Activated CD4-positive, alpha-beta T cell treated with anti-CD3 and anti-CD28 coated beads for 36 hours (primary cell): ENCODE results near the gene MEX3D. TPM values are rescaled to one million over a fixed set of nuclear protein-coding genes. Genes with fewer than 3 reads are reported as not detected.

Experiments
- ATAC-seq: fragments of 200-7000 bp; cut with Tn5 transposase; one replicate; pipeline ENCODE4 v1.10.0; 2021; ENCODE audit warnings: mild to moderate bottlenecking, moderate library complexity
- CTCF ChIA-PET: fragments of 350-600 bp; sonication (Branson Sonifier 250); formaldehyde crosslinking; loops from one replicate; lab custom pipeline; 2021; ENCODE audit warnings: antibody characterized with exemption; lab: Charles Lee
- POLR2A ChIA-PET: fragments of 350-600 bp; sonication (Branson Sonifier 250); formaldehyde crosslinking; loops from one replicate; lab custom pipeline; 2021; ENCODE audit warnings: antibody characterized with exemption, inconsistent platforms; lab: Charles Lee
- DNase-seq: peaks from one replicate; pipeline ENCODE4 v3.0.0-alpha.2; 2020
- H3K27ac Mint-ChIP-seq: one replicate; pipeline ENCODE4 v1.8.0; 2021; ENCODE audit warnings: mixed read lengths
- H3K27me3 Mint-ChIP-seq: one replicate; pipeline ENCODE4 v1.8.0; 2021; ENCODE audit warnings: mixed read lengths
- H3K36me3 Mint-ChIP-seq: one replicate; pipeline ENCODE4 v1.8.0; 2021; ENCODE audit warnings: low read depth, mixed read lengths
- H3K4me1 Mint-ChIP-seq: one replicate; pipeline ENCODE4 v1.8.0; 2021; ENCODE audit warnings: mixed read lengths
- H3K4me3 Mint-ChIP-seq: one replicate; pipeline ENCODE4 v1.8.0; 2021; ENCODE audit warnings: mild to moderate bottlenecking, moderate library complexity, mixed read lengths
- H3K9me3 Mint-ChIP-seq: one replicate; pipeline ENCODE4 v1.8.0; 2021; ENCODE audit warnings: low read depth, mixed read lengths
- intact Hi-C, 2 experiments: fragments of 100-400 bp; cut with DNase I in 1 of 2; cut with micrococcal nuclease in 1 of 2; formaldehyde crosslinking; loops; one replicate each; pipeline versions ENCODE4 v1.14.2 to v1.15.1; 2022 to 2024; cut with DNase I, micrococcal nuclease
- total RNA-seq, 2 experiments: library from RNA; stranded (reverse); gene quantifications; one replicate each; pipeline ENCODE4 v1.2.3, GENCODE V29; 2021

Gene MEX3D
- total RNA-seq, 2 experiments from 2014 or later = 6.2 to 6.7 TPM

- Mint-ChIP-seq H3K4me3 (no peak overlapping the region), H3K36me3 (peaks cover 23% of the 10 kb centered on the region)
- intact Hi-C loops = no loop called here
Observed at GRCh38 chr19:1580382-1580781, 12.3 kb upstream of the MEX3D start.

GRCh38 chr19:1579222-1579621, 11.1 kb upstream of the MEX3D start:
- ChIA-PET POLR2A (interaction anchor here (0.7 kb wide), 1 partner anchor 29 kb away, joined by 3 read pairs; no protein-coding TSS in a partner anchor), CTCF (no interaction called here)
- ATAC-seq = no peak
- Mint-ChIP-seq H3K27me3 (no peaks in the 10 kb centered on the region), H3K27ac (no peak overlapping the region), H3K36me3 (peaks cover 18% of the 10 kb centered on the region), H3K4me3 (no peak overlapping the region), H3K9me3 (no peaks in the 10 kb centered on the region), H3K4me1 (no peaks in the 10 kb centered on the region)
- intact Hi-C loops = no loop called here
- DNase-seq = no peak

More at GRCh38 chr19:1580382-1580781, 12.3 kb upstream of the MEX3D start:
- DNase-seq = no peak
- H3K9me3 Mint-ChIP-seq = no peaks in the 10 kb centered on the region
- ChIA-PET POLR2A (no interaction called here), CTCF (no interaction called here)
- no peaks in the 10 kb centered on the region for H3K27me3 Mint-ChIP-seq
- H3K27ac Mint-ChIP-seq = no peak overlapping the region
- H3K4me1 Mint-ChIP-seq = no peaks in the 10 kb centered on the region
- ATAC-seq = no peak

DNA sequence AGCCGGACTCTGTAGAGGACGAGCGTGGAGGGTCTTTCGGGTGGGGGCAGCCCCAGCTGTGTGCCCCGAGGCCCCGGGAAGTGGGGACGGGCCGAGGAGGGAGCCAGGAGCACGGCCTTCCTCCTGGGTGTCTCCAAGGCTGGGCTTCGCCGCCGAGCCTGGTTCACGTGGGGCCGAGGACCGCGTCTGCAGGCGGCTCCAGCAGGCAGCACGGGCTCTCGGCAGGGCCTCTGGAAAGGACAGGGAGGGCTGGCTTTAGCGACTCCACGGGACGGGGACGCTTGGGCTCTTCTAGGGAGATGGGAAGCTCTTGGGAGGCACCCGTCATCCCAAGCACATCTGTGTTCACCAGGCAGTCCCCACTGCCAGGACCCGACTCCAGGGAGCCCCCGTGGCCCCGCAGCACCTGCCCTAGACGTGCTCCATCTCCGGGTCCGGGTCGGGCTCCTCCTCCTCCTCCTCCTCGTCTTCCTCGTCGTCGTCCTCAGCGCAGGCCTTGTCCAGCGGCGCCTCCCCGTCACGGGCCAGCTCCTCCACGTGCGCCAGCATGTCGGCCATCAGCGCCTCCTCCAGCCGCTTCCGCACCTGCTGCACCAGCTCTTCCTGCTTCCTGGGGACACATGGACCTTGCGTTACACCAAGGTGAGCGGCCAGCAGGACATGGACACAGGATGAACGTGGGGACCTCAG, 9.9 kb upstream of the MEX3D start:
- CTCF ChIA-PET = no interaction called here
- intact Hi-C loops = no loop called here
- ATAC-seq (no peak), DNase-seq (no peak)
- no peak overlapping the region for H3K4me3 Mint-ChIP-seq
- H3K36me3 Mint-ChIP-seq = peaks cover 13% of the 10 kb centered on the region
- no peaks in the 10 kb centered on the region for H3K4me1 Mint-ChIP-seq
- POLR2A ChIA-PET = no interaction called here
- no peaks in the 10 kb centered on the region for H3K27me3 Mint-ChIP-seq
- no peaks in the 10 kb centered on the region for H3K9me3 Mint-ChIP-seq
- H3K27ac Mint-ChIP-seq = no peak overlapping the region

- POLR2A ChIA-PET = no interaction called here
- intact Hi-C loops = no loop called here
- Mint-ChIP-seq H3K4me1 (no peaks in the 10 kb centered on the region), H3K9me3 (no peaks in the 10 kb centered on the region), H3K36me3 (peaks cover 13% of the 10 kb centered on the region), H3K27ac (no peak overlapping the region), H3K4me3 (no peak overlapping the region), H3K27me3 (no peaks in the 10 kb centered on the region)
- no peak for ATAC-seq
- CTCF ChIA-PET = no interaction called here
- no peak for DNase-seq
Observed at GRCh38 chr19:1577090-1577928, 9.2 kb upstream of the MEX3D start.

DNA sequence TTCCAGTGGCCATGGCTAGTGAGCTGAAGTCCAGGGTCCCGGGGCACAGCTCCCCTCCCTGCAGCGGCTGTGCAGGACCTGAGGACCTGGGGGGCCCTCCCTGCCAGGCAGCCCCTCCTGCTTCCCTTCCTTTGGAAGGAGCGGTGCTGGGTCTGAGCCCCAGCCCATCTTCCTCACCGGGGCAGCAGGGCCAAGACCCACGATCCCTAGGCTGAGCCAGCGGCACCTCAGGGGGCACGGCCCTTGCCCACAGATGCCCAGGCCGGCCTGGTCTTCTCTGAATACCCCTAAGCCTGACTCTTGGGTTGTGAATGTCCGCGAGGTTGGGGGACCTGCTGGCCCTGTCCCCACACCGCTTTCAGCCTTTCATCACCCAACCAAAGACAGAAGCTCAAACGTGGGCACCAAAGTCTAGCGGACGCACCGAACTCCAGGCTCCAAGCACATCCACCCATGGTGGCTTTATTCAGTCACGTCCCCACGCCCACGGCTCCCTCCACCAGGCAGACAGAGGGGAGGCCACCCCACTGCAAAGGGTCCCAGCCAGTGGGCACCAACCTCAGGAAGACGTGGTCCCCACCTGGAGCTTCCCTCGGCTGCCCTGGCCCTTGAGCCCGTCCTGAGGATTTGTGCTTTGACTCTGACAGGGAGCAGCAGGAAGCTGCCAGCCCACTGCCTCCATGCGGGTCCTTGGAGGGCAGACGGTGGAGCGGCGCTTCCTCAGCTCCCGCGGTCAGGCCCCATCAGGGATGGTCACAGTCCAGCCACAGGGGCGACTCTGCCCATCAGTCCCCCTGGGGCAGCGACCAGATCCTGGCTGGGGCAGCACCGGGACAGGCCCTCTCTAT, 8.3 kb upstream of the MEX3D start:
- no peak overlapping the region for H3K4me3 Mint-ChIP-seq
- DNase-seq (no peak), ATAC-seq (no peak)
- CTCF ChIA-PET = interaction anchor here (0.5 to 0.6 kb wide), 2 partner anchors 11 to 896 kb away, joined by 3 read pairs; no protein-coding TSS in a partner anchor
- POLR2A ChIA-PET = no interaction called here
- H3K4me1 Mint-ChIP-seq = no peaks in the 10 kb centered on the region
- H3K36me3 Mint-ChIP-seq = peaks cover 12% of the 10 kb centered on the region
- no peak overlapping the region for H3K27ac Mint-ChIP-seq
- no peaks in the 10 kb centered on the region for H3K9me3 Mint-ChIP-seq
- no peaks in the 10 kb centered on the region for H3K27me3 Mint-ChIP-seq
- intact Hi-C loops = no loop called here

DNA sequence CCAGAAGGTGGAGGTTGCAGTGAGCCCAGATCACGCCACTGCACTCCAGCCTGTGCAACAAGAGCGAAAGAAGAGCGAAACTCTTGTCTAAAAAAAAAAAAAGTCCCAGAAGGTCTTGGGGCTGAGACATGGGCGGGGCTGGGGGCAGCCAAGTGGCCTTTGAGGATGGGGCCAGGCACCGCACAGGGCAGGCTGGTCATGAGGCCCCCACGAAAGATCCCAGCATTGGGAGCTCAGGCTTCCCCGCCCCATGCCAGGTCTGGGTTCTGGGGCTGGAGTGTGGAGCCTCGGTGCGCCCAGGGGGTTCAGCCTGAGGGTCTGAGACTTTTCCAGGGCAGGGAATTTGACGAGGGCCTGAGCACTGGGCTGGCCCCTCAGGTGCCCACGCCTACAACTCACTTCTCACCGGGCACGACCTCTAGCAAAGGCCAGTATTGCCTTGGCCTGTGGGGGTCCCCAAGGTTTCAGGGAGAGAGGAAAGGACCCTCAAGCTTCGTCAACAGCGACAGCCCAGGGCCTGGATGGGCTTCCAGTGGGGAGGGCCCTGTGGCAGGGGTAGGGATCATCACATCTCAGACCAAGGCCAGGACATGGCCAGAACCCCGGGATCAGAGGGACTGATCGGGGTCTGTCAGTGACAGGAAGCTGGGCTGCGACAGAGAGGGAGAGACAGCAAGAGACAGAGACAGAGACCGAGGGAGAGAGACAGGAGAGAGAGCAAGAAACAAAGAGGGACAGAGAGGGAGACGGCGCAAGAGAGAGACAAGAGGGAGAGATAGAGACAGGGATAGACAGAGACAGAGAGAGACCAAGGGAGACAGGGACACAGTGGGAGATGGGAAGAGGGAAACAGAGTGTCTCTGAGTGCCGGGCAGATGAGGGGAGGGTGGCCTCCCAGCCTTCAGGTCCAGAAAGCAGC, 7.5 kb upstream of the MEX3D start:
- CTCF ChIA-PET = interaction anchor here (0.5 to 0.6 kb wide), 2 partner anchors 10 to 897 kb away, joined by 3 read pairs; no protein-coding TSS in a partner anchor
- H3K4me1 Mint-ChIP-seq = no peaks in the 10 kb centered on the region
- H3K27ac Mint-ChIP-seq = no peak overlapping the region
- no peak for DNase-seq
- no peak overlapping the region for H3K4me3 Mint-ChIP-seq
- POLR2A ChIA-PET = interaction anchor here (1.0 kb wide), 1 partner anchor 15 kb away, joined by 5 read pairs; no protein-coding TSS in a partner anchor
- H3K27me3 Mint-ChIP-seq = no peaks in the 10 kb centered on the region
- peaks cover 8% of the 10 kb centered on the region for H3K36me3 Mint-ChIP-seq
- no peak for ATAC-seq
- intact Hi-C loops = no loop called here
- H3K9me3 Mint-ChIP-seq = no peaks in the 10 kb centered on the region

DNA sequence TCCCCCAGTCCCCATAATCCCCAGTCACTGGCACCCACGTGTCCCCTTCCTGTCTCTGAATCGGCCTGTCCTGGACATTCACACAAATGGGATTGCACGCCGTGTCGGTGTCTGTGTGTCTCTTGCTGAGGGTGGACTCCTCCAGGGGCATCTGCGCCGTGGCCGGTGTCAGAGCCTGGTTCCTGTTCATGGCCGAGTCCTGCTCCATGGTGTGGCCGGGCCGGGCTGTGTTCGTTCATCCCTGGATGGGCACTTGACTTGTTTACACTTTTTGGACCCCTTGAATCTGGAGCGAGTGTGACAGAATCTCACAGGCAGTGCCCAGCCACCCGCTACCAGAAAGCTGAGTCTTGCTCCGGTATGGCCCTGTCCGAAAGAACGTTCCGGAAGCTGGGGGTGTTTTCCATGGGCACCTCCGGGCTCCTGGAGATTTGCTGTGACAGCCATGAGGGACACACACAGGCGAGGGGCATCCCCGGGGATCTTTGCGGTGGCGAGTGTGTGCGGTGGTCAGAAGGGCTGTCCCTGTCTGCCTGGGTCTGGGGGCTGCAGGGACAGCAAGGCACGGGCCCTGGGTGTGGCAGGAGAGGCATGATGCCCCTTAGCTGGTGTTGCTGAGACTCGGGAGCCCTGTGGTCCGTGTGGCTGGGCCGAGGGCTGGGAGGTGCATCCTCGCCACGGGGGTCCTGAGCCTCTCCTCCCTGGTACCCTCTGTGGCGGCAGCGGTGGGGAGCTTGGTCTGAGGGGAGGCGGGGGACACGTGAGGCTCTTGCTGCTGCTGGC, 6.4 kb upstream of the MEX3D start:
- POLR2A ChIA-PET = interaction anchor here (1.0 kb wide), 1 partner anchor 16 kb away, joined by 5 read pairs; no protein-coding TSS in a partner anchor
- H3K27ac Mint-ChIP-seq = no peak overlapping the region
- CTCF ChIA-PET = no interaction called here
- ATAC-seq (no peak), DNase-seq (no peak)
- H3K36me3 Mint-ChIP-seq = peaks cover 3% of the 10 kb centered on the region
- no peaks in the 10 kb centered on the region for H3K4me1 Mint-ChIP-seq
- H3K9me3 Mint-ChIP-seq = no peaks in the 10 kb centered on the region
- intact Hi-C loops = no loop called here
- H3K27me3 Mint-ChIP-seq = peaks cover 7% of the 10 kb centered on the region
- H3K4me3 Mint-ChIP-seq = no peak overlapping the region

DNA sequence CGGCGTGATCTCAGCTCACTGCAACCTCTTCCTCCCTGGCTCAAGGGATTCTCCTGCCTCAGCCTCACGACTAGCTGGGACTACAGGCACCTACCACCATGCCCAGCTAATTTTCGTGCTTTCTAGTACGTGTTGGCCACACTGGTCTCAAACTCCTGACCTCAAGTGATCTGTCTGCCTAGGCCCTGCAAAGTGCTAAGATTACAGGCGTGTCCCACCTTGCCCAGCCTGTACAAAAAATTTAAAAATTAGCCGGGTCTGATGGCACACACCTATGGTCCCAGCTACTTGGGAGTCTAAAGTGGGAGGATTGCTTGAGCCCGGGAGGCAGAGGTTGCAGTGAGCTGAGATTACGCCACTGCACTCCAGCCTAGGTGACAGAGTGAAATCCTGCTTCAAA, 4.7 kb upstream of the MEX3D start:
- Mint-ChIP-seq H3K36me3 (no peaks in the 10 kb centered on the region), H3K27ac (no peak overlapping the region), H3K9me3 (no peaks in the 10 kb centered on the region), H3K4me1 (no peaks in the 10 kb centered on the region), H3K27me3 (peaks cover 7% of the 10 kb centered on the region), H3K4me3 (no peak overlapping the region)
- POLR2A ChIA-PET = no interaction called here
- CTCF ChIA-PET = no interaction called here
- ATAC-seq (no peak), DNase-seq (no peak)
- intact Hi-C loops = no loop called here

GRCh38 chr19:1571358-1571757, 3.2 kb upstream of the MEX3D start:
- Mint-ChIP-seq H3K27ac (no peak overlapping the region), H3K4me3 (no peak overlapping the region), H3K9me3 (no peaks in the 10 kb centered on the region), H3K4me1 (no peaks in the 10 kb centered on the region), H3K27me3 (peaks cover 7% of the 10 kb centered on the region), H3K36me3 (no peaks in the 10 kb centered on the region)
- DNase-seq (no peak), ATAC-seq (no peak)
- CTCF ChIA-PET = no interaction called here
- intact Hi-C loops = no loop called here
- POLR2A ChIA-PET = no interaction called here

DNA sequence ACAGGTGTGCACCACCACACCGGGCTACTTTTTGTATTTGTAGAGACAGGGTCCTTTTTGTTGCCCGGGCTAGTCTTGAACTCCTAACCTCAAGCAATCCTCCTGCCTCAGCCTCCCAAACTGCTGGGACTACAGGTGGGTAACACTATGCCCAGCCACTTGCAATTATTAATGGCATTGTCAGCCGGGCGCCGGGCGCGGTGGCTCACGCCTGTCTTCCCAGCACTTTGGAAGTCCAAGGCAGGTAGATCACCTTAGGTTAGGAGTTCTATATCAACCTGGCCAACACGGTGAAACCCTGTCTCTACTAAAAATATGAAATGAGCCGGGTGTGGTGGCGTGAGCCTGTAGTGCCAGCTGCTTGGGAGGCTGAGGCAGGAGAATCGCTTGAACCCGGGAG, 2.7 kb upstream of the MEX3D start:
- H3K4me3 Mint-ChIP-seq = no peak overlapping the region
- H3K9me3 Mint-ChIP-seq = no peaks in the 10 kb centered on the region
- peaks cover 7% of the 10 kb centered on the region for H3K27me3 Mint-ChIP-seq
- no peak overlapping the region for H3K27ac Mint-ChIP-seq
- ATAC-seq = no peak
- H3K4me1 Mint-ChIP-seq = no peaks in the 10 kb centered on the region
- ChIA-PET POLR2A (no interaction called here), CTCF (interaction anchor here (0.7 kb wide), 1 partner anchor 290 kb away, joined by 3 read pairs; no protein-coding TSS in a partner anchor)
- no peaks in the 10 kb centered on the region for H3K36me3 Mint-ChIP-seq
- intact Hi-C loops = no loop called here
- DNase-seq = no peak
